WI38 (cell line): ENCODE data around the gene DERA.

Source experiments
- H3K4me3 ChIP-seq: 2 replicates; pipeline ENCODE4 v1.5.1; 2011; ENCODE audit warnings: low read depth, mild to moderate bottlenecking, control low read depth, low read length
- TF ChIP-seq, protein P1 (sequence below): IDR thresholded peaks from 2 replicates; pipeline ENCODE4 v1.5.1; 2012; ENCODE audit warnings: low read depth, mild to moderate bottlenecking, control low read depth, low read length

Gene DERA

DNA sequence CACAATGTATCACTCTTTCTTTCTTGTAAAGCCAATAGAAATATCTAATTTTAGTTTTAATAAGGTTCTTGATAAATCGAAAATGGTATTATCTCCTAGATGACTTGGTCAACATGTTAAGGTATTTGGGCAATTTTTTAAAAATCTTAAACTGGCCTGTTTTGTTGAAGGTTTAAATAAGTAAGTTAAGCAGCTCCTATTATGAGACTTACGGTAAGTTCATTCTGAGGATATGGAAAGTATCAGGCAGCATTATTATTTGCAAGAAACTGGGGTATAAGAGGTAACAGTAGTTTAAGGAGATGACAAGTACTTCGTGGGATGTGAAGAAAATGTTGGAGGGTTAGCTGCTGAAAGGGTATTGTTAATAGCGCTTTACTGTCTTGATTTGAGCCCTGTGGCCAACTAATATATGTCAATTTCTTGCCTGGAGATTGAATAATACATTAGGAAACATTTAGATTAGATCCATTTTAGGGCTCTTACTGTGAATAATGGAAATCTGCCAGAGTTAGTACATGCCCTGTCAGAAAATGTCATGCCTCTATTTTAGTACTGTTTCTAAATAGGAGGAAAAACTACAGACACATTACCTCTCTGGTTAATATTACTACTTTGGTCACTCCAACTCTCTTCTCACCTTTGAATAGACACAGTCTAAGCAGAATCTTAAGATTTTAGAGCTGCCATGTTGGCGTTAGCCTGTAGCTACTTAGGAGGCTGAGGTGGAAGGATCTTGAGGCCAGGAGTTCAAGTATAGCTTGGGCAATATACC is 23.9 kb upstream of the DERA start:
- TF ChIP-seq, protein P1, sequence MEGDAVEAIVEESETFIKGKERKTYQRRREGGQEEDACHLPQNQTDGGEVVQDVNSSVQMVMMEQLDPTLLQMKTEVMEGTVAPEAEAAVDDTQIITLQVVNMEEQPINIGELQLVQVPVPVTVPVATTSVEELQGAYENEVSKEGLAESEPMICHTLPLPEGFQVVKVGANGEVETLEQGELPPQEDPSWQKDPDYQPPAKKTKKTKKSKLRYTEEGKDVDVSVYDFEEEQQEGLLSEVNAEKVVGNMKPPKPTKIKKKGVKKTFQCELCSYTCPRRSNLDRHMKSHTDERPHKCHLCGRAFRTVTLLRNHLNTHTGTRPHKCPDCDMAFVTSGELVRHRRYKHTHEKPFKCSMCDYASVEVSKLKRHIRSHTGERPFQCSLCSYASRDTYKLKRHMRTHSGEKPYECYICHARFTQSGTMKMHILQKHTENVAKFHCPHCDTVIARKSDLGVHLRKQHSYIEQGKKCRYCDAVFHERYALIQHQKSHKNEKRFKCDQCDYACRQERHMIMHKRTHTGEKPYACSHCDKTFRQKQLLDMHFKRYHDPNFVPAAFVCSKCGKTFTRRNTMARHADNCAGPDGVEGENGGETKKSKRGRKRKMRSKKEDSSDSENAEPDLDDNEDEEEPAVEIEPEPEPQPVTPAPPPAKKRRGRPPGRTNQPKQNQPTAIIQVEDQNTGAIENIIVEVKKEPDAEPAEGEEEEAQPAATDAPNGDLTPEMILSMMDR = no peak
- no peak overlapping the region for H3K4me3 ChIP-seq

DNA sequence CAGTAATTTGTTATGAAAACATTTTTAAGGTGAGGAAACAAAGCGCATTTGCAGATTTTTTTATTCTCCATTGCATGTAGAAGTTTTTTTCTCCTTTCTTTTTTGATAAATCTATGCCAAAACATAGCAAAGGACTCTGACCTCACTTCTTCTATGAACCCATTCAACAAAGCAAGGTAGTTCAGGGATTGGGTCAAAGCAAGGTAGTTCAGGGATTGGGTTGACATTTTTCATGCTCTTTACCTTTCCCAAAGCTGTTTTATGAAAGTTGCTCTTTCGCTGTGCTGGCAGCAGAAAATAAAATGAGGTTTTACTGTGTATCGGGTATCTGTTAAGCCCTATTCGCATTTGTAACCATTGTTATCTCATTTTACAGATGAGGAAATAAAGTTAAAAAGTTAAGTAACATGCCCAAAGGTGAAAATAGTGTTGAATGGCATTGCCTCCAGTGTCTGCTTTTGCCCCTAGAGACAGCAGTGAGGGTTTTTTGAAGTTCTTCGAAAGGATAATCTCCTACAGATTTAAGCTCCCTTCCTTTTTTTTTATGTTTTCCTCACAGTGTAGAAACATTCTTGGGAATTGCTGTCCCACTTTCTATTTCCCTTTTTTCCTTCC is 18.4 kb upstream of the DERA start:
- H3K4me3 ChIP-seq = no peak overlapping the region
- TF ChIP-seq, protein P1 = no peak

DNA sequence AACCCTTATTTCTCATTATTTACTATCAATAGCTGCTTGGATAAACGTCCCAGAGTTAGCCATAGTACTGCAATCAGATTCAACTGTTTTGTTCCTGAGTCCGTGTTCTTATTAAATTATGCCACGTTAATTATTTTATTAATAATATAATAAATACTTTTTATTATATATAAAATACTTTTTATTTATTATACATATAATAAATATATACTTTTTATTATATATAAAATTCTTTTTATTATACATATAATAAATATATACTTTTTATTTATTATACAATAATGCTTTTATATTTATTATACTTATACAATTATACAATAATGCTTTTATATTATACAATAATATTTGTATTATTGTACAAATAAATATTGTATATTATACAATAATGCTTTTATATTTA is 17.9 kb upstream of the DERA start:
- H3K4me3 ChIP-seq = no peak overlapping the region
- TF ChIP-seq, protein P1 = no peak

DNA sequence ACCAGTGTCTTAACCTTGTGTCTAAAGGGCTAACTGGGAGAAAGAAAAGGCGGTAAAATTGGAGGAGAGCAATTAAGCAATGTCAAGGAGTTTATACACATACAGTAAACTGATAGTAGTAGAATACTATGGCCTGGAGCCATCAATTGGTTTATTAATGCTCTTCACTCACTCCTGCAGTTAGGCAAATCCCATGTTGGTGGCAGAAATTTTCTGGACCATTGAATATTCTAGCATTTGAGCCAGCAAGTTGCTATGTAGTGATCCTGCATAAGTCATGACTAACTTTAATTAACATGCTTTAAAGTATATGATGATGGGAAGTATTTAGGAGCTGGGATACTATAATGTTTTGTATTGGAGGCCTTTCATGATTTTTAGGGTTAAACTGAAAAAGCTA is 14.3 kb upstream of the DERA start:
- no peak overlapping the region for H3K4me3 ChIP-seq
- TF ChIP-seq, protein P1 = no peak

DNA sequence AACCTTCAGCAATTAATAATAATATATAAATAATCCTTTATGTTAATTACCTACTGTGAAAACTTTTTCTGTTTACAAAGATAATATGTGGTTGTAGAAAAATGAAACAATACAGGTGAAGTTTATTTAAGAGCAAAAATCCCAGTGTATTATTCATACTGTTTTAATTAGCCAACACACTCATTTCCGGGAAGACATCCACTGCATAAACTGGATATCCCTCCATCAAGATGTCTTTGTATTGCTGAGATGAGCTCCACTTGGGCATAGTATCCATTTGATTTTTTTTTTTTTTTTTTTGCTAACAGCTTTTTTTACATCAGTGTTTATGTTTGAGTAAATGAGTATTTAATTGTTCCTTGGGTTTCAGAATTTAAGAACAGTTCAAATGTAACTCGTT is 13.7 kb upstream of the DERA start:
- TF ChIP-seq, protein P1 = no peak
- no peak overlapping the region for H3K4me3 ChIP-seq

DNA sequence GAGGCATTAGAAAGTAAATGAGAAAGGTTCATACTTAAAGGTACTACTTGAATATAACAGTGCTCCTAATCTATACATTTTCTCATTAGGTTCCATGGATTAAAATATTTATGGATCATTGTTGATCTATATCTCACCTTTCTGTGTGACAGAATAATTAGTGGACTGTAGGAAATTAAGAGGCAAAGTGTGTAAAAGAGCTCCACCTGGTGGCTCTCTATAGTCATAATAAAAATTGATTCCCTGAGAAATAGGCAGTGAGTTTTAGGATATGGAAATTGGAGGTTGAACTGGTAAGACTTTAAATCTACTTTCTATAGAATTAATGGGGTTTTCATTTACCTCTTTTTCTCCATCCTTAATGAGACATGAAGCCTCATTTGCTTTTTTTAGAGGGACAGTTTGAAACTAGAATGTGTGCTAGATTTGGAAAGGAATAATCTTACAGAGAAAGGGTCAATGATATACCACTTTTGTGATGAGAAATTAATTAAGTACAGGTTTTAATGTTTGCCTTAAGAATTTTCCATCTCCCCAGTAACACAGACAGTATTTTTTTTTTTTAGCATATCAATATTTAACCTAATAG is 11.8 kb upstream of the DERA start:
- TF ChIP-seq, protein P1 = peak; percentile 40; the same call in 1 of the 2 replicates
- no peak overlapping the region for H3K4me3 ChIP-seq

DNA sequence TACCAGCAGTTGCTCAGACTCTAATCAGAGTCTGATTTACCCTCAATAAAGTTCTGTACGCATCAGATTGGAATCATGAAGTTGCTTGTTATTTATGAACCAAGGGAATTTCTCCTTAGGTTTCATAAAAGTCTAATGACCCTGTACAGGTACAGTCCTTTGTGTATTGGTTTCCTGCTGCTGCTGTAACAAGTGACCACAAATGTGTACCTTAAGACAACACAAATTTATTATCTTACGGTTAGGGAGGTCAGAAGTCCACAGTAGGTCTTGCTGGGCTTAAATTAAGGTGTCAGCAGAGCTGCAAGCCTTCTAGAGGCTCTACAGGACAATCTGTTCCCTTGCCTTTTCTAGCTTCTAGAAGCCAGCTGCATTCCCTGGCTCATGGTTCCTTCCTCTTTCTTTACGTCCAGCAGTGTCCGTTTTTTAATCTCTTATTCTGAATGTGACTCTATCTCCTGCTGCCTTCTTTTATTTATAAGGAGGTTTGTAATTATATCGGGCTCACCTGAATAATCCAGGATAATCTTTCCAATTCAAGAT is 6.7 kb upstream of the DERA start:
- TF ChIP-seq, protein P1 = no peak
- H3K4me3 ChIP-seq = no peak overlapping the region
